GM04504 (cell line): ENCODE measurements around the gene SPEN.
A peak's percentile ranks its signal among the peaks of the same experiment; 100 is the strongest.
"Not testable (repeated sequence)": the region's sequence is repeated elsewhere in the genome, so short reads cannot be mapped to it uniquely, and the experiment has no call there.

Experiments used
- DNase-seq: peaks from one replicate; pipeline ENCODE4 v3.0.0-alpha.2; 2012; ENCODE audit warnings: low read depth

SPEN gene, protein sequence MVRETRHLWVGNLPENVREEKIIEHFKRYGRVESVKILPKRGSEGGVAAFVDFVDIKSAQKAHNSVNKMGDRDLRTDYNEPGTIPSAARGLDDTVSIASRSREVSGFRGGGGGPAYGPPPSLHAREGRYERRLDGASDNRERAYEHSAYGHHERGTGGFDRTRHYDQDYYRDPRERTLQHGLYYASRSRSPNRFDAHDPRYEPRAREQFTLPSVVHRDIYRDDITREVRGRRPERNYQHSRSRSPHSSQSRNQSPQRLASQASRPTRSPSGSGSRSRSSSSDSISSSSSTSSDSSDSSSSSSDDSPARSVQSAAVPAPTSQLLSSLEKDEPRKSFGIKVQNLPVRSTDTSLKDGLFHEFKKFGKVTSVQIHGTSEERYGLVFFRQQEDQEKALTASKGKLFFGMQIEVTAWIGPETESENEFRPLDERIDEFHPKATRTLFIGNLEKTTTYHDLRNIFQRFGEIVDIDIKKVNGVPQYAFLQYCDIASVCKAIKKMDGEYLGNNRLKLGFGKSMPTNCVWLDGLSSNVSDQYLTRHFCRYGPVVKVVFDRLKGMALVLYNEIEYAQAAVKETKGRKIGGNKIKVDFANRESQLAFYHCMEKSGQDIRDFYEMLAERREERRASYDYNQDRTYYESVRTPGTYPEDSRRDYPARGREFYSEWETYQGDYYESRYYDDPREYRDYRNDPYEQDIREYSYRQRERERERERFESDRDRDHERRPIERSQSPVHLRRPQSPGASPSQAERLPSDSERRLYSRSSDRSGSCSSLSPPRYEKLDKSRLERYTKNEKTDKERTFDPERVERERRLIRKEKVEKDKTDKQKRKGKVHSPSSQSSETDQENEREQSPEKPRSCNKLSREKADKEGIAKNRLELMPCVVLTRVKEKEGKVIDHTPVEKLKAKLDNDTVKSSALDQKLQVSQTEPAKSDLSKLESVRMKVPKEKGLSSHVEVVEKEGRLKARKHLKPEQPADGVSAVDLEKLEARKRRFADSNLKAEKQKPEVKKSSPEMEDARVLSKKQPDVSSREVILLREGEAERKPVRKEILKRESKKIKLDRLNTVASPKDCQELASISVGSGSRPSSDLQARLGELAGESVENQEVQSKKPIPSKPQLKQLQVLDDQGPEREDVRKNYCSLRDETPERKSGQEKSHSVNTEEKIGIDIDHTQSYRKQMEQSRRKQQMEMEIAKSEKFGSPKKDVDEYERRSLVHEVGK (N-terminal part only)

DNA sequence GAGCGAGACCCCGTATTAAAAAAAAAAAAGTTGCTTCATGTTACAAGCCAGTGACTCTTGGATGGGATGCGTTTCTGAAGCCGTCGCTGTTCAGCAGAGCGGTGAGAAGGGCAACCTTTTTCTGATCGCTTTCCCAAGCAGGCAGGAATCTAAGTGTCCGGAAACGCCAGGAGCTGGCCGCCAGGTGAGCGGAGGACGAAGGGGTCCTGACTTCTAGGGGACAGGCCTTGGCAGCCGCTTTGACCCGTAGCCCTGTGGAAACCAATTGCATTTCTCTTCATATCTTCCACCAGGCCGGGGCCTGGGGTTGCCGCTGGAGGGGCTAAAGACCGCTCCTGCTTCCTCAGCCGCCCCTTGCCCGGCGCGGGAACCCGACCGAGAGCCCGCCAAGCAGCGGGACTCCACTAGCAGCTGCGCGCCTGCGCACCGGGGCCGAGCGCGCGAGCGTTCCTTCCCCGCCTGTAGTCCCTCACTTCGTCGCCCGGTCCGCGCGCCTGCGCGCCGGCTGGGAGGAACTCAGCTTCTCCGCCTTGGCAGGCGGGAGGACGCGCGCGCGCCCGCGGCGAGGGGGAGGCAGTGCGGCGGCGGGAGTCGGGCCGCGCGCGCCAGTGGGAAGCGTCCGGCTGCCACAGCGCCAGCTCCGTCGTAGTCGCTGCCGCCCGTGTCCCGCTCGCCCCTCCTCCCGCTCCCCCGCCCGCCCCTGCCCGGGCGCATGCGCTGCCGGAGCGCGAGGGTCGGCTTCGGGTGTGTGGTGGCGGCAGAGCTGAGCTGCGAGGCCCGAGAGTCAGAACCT, at the start of gene SPEN:
Gene SPEN, plus strand, starts transcription at position 608 of the 793 bp plus-strand sequence. CDS start 361 bp downstream, outside the sequence.
- peak; percentile 95 for DNase-seq

DNA sequence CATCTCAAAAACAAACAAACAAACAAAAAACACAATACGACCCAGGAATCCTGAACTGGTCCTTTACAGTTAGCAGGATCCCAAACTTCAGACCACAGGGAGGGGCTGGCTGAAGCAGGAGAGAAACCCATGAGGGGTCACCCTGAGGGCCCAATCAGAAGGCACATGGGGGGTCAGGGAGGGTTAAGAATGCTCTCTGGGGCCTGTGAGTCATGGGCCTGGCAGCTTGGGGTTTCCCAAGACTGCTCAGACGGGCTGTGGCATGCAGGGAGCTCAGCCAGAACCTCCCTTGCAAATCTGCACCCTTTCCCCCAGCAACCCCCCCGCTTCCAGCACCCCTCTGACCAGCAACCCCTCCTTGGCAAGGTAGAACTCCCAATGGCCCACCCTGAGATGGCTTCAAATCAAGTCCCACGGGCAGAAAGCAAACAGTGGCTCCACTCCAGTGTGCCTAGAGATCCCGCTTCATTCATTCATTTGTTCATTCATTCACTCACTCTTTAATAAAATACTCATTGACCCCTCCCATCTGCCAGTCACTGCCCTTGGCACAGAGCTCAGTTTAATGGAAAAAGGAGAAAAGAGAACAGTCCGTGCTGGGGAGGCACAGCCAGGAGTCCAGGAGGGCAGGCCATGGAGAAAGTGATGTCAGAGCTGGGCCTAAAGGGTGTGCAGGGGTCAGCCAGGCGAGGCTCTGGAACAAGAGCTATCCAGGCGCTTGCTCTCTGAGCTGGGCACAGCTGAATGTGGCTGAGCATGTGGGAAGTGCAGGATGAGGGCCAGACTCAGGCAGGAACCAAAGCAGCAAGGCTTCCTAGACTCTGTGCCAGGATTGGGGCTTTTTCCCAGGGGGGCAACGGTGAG, 48.3 kb upstream of the SPEN start:
- DNase-seq = peak; percentile 93

DNA sequence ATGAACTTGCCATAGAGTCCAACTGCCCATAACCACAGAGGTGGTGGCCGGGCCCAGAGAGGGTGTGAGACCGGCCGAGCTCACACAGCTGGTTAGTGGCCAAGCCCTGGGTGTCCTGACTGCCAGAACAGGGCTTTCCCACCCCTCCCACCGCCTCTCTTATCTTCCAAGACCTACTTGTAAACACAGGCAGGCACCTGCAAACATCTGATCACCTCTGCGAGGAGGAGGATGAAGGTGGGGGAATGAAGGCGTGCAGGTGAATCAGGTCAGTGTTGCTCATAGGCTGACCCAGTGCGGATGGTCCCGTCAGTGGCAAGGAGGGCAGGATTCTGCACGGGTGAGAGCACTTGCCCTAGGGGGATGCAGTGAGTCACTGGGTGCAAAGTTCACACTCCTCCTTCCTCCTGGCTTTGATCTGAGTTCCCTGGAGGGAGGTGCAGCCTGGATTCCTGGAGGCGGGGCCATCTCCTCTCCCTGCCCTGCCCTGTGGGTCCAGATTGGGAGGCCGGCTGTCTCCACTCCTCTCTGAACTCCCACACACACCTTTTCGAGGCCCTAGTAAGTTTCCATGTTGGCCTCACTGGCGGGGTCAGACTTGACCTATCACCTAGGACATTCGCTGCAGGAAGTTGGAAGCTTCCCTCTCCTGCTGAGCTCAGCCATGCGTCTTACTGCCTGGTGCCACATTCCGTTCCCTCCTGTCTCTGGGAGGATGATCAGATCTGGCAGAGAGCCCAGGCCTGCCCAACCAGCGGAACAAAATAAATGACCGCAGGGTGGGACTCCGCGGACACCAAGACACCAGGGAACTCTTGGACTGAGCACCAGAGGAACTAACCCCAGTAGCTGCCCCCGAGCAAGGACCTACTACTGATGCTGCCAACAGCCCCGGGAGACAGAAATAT, 47.3 kb upstream of the SPEN start:
- no peak for DNase-seq

DNA sequence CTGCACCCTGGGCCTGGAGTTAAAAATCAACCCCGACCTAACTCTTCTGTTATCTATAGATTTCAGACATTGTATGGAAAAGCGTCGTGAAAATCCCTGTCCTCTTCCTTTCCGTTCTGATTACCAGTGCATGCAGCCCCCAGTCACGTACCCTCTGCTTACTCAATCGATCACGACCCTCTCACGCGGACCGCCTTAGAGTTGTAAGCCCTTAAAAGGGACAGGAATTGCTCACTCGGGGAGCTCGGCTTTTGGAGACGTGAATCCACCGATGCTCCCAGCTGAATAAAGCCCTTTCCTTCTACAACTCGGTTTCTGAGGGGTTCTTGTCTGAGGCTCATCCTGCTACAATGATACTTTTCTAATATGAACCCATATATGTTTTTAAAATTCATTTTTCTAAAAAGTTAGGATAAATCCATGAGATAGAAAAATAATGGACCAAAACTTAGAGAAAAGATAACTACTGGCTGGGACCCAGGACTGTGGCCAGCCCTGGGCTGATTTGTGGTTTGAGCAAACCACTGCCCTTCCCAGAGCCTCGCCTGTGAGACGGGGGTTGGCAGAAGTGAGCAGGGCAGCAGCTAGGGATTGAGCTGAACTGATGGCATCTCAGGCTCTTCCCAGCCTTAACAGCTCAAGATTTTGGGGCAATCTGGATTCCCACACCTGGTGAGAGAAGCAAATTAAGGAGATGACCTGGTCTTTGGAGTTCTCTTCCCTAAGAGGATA, 45.1 kb upstream of the SPEN start:
- no peak for DNase-seq

DNA sequence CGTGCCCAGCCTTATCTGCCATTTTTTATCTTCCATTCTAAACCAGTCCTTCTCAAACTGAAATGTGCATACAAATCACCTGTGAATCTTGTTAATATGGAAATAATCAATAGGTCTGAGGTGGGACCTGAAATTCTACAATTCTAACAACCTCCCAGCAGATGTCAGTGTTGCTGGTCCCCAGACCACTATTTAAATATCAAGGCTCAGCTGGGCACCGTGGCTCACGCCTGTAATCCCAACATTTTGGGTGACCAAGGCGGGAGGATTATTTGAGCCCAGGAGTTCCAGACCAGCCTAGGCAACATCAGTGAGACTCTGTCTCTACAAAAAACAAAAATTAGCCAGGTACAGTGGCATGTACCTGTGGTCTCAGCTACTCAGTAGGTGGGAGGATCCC, 44.1 kb upstream of the SPEN start:
- no peak for DNase-seq

DNA sequence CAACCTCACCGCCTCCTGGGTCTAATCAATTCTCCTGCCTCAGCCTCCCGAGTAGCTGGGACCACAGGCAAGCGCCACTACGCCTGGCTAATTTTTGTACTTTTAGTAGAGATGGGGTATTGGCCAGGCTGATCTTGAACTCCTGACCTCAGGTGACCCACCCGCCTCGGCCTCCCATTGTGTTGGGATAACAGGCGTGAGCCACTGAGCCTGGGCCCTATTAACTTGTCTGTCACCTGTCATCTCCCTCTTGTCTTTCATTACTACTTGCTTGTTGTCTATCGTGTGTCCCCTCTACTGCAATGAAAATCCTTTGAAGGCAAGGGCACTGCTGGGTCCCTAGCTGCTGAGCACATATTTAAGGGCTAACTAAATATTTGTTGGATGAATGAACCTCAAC, 43.4 kb upstream of the SPEN start:
- DNase-seq = no peak

DNA sequence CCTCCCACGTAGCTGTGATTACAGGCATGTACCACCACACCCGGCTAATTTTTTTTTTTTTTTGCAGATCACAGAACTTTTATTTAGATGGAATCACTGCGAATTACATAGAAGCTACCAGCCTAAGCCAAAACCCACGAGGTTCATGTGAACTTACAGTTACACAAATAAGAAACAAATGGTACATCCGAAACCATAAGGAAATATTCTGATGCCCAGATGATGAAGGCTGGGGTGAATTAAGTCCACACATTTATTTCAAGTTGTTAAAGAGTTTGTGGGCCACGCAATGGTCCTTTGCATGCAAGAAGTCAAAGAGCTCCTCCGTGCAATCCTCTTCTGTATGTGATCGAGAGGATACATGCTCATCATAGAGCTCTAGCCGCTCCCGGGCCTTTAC, 40.4 kb upstream of the SPEN start:
- no peak for DNase-seq

DNA sequence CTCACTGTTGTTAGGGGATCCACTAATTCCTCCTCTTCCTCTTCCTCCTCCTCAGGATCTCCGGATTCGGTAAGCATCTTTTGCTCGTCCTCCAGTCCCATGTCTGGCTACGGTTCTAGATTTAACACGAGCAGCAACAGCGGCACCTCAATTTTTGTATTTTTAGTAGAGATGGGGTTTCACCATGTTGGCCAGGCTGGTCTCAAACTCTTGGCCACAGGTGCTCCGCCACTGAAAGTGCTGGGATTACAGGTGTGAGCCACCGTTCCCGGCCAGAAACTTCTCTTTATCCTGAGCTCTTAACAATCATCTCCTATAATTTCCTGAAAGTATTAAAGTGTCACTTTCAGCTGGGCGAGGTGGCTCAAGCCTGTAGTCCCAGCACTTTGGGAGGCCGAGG, 40.0 kb upstream of the SPEN start, which contains the start of gene UQCRHL:
Gene UQCRHL, minus strand, starts transcription at position 101 of the 400 bp plus-strand sequence. Its CDS starts 0 bp downstream, at position 101.
- DNase-seq = not testable (repeated sequence)

DNA sequence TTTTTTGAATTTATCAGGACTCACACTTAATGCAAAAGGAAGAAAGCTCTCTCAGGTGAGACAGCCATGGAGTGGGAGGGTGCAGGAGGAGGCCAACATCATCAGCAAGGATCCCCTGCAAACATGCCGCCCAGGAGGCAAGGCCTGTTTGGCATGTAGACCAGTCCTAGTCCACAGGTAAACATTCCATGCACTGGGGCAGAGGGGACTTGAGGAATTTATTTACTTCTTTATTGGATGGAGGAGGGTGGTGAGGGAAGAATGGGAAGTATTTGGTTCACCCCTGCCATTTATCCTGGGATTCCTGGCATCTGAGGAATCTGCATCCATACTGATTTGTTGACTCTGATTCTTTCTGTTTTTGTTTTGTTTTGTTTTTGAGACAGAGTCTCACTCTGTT, 38.6 kb upstream of the SPEN start:
- no peak for DNase-seq

DNA sequence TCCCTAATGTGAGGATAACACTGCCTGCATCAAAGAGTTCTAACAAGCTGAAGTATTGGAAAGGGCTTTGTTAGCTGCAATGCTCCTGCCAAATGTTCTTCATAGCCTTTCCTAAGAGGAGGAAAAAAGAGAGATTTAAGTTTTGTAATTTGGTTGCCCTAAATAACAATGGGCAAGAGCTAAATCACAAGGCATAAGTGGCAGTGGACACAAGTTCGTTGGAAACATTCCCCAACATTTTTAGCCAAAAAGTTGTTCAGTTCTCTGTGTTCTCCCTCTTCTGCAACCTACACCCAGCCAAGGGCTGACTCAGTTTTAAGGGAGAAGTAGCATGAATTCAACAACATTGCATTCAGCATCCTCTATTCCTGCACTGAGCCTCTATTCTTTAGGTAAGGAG, 37.4 kb upstream of the SPEN start:
- no peak for DNase-seq

DNA sequence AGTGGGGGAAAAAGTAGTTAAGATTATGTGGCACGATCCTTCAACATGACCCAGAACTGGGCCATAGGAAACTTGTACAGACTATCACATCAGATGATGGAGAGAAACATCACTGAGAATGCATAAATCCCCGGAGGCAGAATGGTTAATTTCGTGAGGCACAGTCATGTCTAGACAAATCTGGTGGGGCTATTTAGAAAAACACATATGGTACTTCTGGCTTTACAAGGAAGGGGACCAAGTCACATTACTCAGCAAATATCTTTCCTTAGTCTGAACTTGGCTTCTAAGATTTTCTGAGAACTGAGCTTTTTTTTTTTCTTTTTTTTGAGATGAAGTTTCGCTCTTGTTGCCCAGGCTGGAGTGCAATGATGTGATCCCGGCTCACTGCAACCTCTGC, 30.8 kb upstream of the SPEN start:
- DNase-seq = no peak

DNA sequence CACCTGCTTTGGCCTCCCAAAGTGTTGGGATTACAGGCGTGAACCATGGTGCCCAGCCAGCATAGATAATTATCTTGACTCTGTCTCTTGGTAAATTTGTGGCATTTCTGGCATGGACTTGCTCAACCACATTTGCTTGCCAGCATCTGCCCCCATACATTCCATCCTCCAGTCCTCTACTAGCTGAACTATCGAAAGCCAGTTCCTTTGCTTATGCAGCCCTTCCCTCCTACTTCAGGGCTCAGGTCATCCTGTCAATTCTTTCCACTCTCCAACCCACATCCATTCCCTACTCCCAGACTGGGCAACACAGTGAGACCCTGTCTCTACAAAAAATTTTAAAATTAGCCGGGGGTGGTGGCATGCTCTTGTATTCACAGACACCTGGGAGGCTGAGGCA, 27.0 kb upstream of the SPEN start:
- no peak for DNase-seq

DNA sequence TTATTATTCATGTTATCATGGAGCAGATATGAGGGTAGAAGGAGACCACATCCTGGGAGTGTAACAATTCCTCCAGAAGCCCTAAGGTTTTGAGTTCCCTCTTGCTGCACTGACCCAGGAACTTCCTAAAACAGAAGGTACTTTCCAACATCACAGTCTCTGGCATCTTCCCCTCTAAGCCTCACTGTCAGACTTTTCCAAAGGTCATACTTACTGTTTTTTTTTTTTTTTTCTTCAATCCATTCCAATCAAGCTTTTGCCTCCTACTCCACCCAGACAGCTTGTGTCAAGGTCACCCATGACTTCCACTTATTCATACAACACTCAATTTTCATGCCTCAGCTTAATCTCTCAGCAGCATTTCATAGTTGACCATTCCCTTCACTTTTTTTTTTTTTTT, 21.7 kb upstream of the SPEN start:
- no peak for DNase-seq

DNA sequence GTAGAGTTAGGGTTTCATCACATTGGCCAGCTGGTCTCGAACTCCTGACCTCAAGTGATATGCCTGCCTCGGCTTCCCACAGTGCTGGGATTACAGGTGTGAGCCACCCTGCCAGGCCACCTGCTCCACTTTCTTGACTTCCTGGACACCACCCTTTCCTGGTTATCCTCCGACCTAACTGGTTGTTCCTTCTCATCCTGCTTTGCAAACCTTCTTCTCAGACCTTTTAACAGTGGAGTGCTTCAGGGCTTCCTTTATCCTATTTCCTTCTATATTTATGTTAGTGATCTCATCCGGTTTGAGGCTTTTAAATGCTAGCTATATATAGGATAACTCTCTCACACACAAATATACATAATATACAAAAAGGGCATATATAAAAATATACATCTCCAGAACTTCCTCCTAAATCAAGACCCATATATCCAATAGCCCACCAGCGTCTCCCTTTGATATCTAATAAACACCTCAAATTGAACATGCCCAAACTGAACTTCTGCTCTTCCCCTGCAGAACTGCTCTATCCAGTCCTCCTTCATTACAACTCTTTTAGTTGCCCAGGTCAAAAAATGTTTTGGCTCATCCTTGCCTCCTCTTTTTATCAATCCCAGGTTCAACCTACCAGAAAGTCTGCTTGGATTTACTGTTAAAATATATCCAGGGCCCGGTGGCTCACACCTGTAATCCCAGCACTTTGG, 20.5 kb upstream of the SPEN start:
- no peak for DNase-seq

DNA sequence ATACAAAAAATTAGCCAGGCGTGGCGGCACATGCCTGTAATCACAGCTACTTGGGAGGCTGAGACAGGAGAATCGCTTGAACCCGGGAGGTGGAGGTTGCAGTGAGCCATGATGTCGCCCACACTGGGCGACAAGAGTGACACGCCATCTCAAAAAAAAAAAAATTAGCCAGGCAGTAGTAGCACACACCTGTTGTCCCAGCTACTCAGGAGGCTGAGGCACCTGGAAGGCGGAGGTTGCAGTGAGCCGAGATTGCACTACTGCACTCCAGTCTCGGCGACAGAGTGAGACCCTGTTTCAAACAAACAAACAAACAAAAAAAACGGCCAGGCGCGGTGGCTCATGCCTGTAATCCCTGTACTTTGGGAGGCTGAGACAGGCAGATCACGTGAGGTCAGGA, 19.9 kb upstream of the SPEN start:
- not testable (repeated sequence) for DNase-seq

DNA sequence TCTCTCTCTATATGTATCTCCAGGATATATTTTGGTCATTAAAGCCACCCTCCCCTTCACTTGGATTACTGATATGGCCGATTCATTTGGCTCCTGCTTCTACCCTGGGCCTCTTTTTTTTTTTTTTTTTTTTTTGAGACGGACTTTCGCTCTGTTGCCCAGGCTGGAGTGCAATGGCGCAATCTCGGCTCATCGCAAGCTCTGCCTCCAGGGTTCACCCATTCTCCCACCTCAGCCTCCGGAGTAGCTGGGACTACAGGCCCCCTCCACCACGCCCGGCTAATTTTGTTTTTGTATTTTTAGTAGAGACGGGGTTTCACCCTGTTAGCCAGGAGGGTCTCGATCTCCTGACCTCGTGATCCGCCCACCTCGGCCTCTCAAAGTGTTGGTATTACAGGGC, 18.6 kb upstream of the SPEN start:
- DNase-seq = not testable (repeated sequence)

DNA sequence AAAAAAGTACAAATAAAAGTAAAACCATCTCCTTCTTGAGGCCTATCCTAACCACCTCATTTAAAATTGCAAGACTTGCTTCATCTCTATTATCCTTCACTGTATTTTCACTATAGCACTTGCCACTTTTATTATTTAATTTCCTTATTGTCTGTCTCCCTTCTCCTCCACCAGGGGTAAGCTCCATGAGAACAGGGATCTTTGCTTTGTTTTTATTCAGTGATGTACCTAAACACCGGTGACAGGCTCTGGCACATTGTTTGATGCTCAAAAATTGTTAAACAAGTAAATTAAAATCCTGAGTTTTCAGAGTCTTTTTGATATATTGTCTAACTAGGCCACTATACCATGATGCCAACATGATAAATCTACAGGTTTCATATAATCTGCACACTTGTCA, 17.2 kb upstream of the SPEN start:
- DNase-seq = no peak

DNA sequence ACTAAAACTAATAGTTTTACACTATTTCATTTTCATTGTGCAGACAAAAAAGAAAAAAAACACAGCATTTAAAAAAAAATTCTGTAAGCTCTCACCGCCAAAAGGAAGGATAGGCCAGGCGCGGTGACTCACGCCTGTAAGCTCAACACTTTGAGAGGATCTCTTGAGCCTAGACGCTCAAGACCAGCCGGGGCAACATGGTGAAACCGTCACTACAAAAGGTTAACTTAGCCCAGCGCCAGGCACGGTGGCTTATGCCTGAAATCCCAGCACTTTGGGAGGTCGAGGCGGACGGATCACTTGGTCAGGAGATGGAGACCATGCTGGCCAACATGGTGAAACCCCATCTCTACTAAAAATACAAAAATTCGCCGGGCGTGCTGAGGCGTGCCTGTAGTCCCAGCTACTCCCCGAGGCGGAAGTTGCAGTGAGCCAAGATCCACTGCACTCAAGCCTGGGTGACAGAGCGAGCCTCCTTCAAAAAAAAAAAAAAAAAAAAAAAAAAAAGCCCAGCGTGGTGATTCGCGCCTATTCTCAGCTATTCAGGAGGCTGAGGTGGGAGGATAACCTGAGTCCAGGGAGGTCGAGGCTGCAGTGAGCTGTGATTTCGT, 14.3 kb upstream of the SPEN start:
- DNase-seq = no peak
